Ectodermal cell (in vitro differentiated cells): ENCODE measurements around the gene SOS2.

ENCODE experiments used
- H3K27ac ChIP-seq: 2 replicates; pipeline ENCODE4 v1.7.0; 2013; ENCODE audit warnings: mild to moderate bottlenecking, low read depth, low read length; ENCODE audit not compliant: insufficient read depth, poor library complexity, severe bottlenecking
- H3K27me3 ChIP-seq: 2 replicates; pipeline ENCODE4 v1.7.0; 2013; ENCODE audit warnings: mild to moderate bottlenecking, low read length; ENCODE audit not compliant: insufficient read depth, control insufficient read depth, poor library complexity, severe bottlenecking
- H3K36me3 ChIP-seq: one replicate; pipeline ENCODE4 v1.7.0; 2013; ENCODE audit warnings: low read length; ENCODE audit not compliant: control insufficient read depth, insufficient read depth
- H3K4me1 ChIP-seq: one replicate; pipeline ENCODE4 v1.7.0; 2013; ENCODE audit warnings: low read length; ENCODE audit not compliant: control insufficient read depth, insufficient read depth
- H3K4me3 ChIP-seq: 2 replicates; pipeline ENCODE4 v1.7.0; 2013; ENCODE audit warnings: low read depth, low read length, control low read depth; ENCODE audit not compliant: insufficient read depth
- H3K9me3 ChIP-seq: 2 replicates; pipeline ENCODE4 v1.7.0; 2013; ENCODE audit warnings: mild to moderate bottlenecking, low read length, moderate library complexity; ENCODE audit not compliant: control insufficient read depth
- WGBS, 2 experiments: methylation state at CpG; one replicate each; pipeline ENCODE4 v1.1.7; 2013; ENCODE audit warnings: missing lambda C conversion rate in 2 of 2; 5-methylcytosine and 5-hydroxymethylcytosine counted together

Gene SOS2

DNA sequence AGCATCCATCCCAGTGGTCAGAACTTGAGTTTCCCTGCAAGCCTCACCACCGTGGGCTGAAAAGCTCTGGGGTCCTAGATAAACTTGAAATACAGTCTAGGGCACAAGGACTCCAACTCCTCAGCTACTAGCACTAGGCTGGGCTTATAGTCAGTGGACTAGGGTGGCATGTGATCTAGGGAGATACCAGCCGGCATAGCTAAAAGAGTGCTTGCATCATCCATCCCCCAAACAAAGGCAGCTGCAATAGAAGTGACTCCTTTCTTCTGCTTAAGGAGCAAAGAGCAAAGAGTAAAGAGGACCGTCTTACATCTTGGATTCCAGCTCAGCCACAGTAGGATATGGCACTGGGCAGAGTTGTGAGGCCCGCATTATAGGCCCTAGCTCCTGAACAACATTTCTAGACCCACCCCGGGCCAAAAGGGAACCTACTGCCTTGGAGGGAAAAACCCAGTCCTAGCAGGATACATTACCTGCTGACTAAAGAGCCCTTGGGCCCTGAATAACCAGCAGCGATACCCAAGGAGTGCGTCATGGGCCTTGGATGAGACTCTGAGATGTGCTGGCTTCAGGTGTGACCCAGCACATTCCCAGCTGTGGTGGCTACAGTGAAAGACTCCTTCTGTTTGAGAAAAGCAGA is 17.9 kb upstream of the SOS2 start:
- Histone ChIP-seq H3K27ac (no peak overlapping the region), H3K27me3 (no peaks in the 10 kb centered on the region), H3K9me3 (no peaks in the 10 kb centered on the region), H3K4me1 (no peaks in the 10 kb centered on the region), H3K4me3 (no peak overlapping the region), H3K36me3 (peaks cover 3% of the 10 kb centered on the region)
- 86 to 89% methylated on average over 7 of the region's 7 CpGs for WGBS, 2 experiments

- 100% methylated on average over 1 of the region's 3 CpGs for WGBS, 2 experiments
These were observed 15.9 kb upstream of the SOS2 start for GRCh38 chr14:50247245-50247644.

GRCh38 chr14:50242566-50243310 is 11.4 kb upstream of the SOS2 start:
- no peak overlapping the region for H3K4me3 ChIP-seq
- no peaks in the 10 kb centered on the region for H3K4me1 ChIP-seq
- H3K36me3 ChIP-seq: peaks cover 4% of the 10 kb centered on the region
- no peaks in the 10 kb centered on the region for H3K9me3 ChIP-seq
- WGBS, 2 experiments: 90 to 94% methylated on average over 2 to 5 of the region's 5 CpGs
- H3K27ac ChIP-seq: no peak overlapping the region
- H3K27me3 ChIP-seq: no peaks in the 10 kb centered on the region

More at GRCh38 chr14:50247245-50247644, 15.9 kb upstream of the SOS2 start:
- H3K36me3 ChIP-seq: peaks cover 4% of the 10 kb centered on the region
- H3K4me1 ChIP-seq: no peaks in the 10 kb centered on the region
- H3K27ac ChIP-seq: no peak overlapping the region
- H3K9me3 ChIP-seq: no peaks in the 10 kb centered on the region
- H3K4me3 ChIP-seq: no peak overlapping the region
- H3K27me3 ChIP-seq: no peaks in the 10 kb centered on the region

DNA sequence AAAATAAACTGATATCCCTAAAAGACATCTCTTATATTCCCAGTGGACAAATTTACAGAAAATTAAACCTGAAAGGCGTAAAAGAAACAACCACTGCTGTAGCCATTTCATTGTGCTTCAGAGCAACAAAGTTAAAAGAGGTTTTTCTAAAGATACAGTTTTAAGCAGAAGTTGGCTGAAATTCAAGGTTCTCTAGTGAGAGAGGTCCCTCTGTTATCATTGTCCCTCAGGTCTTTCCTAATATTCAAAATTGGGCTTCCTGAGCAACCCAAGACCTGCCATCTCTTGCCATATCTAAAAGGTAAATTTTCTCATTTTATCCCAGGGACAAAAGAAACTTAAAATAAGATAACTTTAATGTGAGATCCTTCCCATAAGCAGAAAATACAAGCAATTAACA is 10.7 kb upstream of the SOS2 start:
- H3K9me3 ChIP-seq: no peaks in the 10 kb centered on the region
- no peak overlapping the region for H3K27ac ChIP-seq
- H3K36me3 ChIP-seq: peaks cover 4% of the 10 kb centered on the region
- no peak overlapping the region for H3K4me3 ChIP-seq
- 92 to 100% methylated on average over 1 of the region's 1 CpG for WGBS, 2 experiments
- no peaks in the 10 kb centered on the region for H3K27me3 ChIP-seq
- H3K4me1 ChIP-seq: no peaks in the 10 kb centered on the region

- Histone ChIP-seq H3K27me3 (peaks cover 5% of the 10 kb centered on the region), H3K9me3 (no peaks in the 10 kb centered on the region), H3K27ac (no peak overlapping the region), H3K4me3 (no peak overlapping the region), H3K4me1 (no peaks in the 10 kb centered on the region), H3K36me3 (no peaks in the 10 kb centered on the region)
- WGBS, 2 experiments: 58% methylated on average over 3 of the region's 3 CpGs
These were observed 6.0 kb upstream of the SOS2 start for GRCh38 chr14:50237427-50237826.

DNA sequence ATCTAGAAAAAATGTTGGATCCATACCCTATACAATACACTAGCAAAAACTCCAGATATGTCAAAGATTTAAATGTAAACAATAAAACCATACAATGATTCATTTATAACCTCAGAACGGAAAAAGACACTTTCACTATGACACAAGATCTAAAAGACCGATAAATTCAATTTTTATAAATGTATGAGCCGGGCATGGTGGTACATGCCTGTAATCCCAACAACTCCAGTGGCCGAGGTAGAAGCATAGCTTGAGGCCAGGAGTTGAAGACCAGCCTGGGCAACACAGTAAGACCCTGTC is 2.5 kb upstream of the SOS2 start:
- no peaks in the 10 kb centered on the region for H3K9me3 ChIP-seq
- WGBS, 2 experiments: 96 to 100% methylated on average over 4 of the region's 4 CpGs
- H3K27ac ChIP-seq: no peak overlapping the region

GRCh38 chr14:50233166-50233950 is 2.0 kb upstream of the SOS2 start:
- no peak overlapping the region for H3K27ac ChIP-seq
- H3K9me3 ChIP-seq: peaks cover 4% of the 10 kb centered on the region
- H3K36me3 ChIP-seq: no peaks in the 10 kb centered on the region
- 87 to 90% methylated on average over 14 of the region's 14 CpGs for WGBS, 2 experiments
- H3K27me3 ChIP-seq: peaks cover 6% of the 10 kb centered on the region
- peaks cover 6% of the 10 kb centered on the region for H3K4me1 ChIP-seq
- H3K4me3 ChIP-seq: no peak overlapping the region

More for the DNA sequence above, 2.5 kb upstream of the SOS2 start:
- peaks cover 6% of the 10 kb centered on the region for H3K4me1 ChIP-seq
- no peak overlapping the region for H3K4me3 ChIP-seq
- H3K27me3 ChIP-seq: peaks cover 6% of the 10 kb centered on the region
- no peaks in the 10 kb centered on the region for H3K36me3 ChIP-seq

- Histone ChIP-seq H3K4me1 (peaks cover 6% of the 10 kb centered on the region), H3K27ac (peak overlapping the region; percentile 91), H3K27me3 (peaks cover 6% of the 10 kb centered on the region), H3K9me3 (peaks cover 4% of the 10 kb centered on the region), H3K36me3 (no peaks in the 10 kb centered on the region), H3K4me3 (peak overlapping the region; percentile 61)
- WGBS, 2 experiments: 49 to 56% methylated on average over 11 to 13 of the region's 13 CpGs
These were observed 881 bp upstream of the SOS2 start for GRCh38 chr14:50232276-50232642.

GRCh38 chr14:50230701-50231474 is 490 bp downstream of the SOS2 start:
- 0 to 1% methylated on average over 64 of the region's 64 CpGs for WGBS, 2 experiments
- Histone ChIP-seq H3K27ac (peak overlapping the region; percentile 91), H3K36me3 (no peaks in the 10 kb centered on the region), H3K27me3 (peaks cover 6% of the 10 kb centered on the region), H3K4me3 (peak overlapping the region; percentile 61), H3K9me3 (peaks cover 4% of the 10 kb centered on the region), H3K4me1 (peaks cover 6% of the 10 kb centered on the region)

GRCh38 chr14:50230401-50230700 is 1.0 kb downstream of the SOS2 start:
- H3K27ac ChIP-seq: no peak overlapping the region

More at GRCh38 chr14:50230401-50230700, 1.0 kb downstream of the SOS2 start:
- Histone ChIP-seq H3K4me1 (peaks cover 6% of the 10 kb centered on the region), H3K27me3 (peaks cover 6% of the 10 kb centered on the region), H3K36me3 (no peaks in the 10 kb centered on the region), H3K4me3 (peak overlapping the region; percentile 61), H3K9me3 (peaks cover 4% of the 10 kb centered on the region)
- WGBS, 2 experiments: 41 to 50% methylated on average over 3 to 6 of the region's 6 CpGs
